HEK293 (cell line): ENCODE results near the gene TRAPPC12.

ENCODE experiments used
- CTCF ChIP-seq: fragments of 450-650 bp; formaldehyde crosslinking; IDR thresholded peaks from 2 replicates; pipeline ENCODE4 v1.5.1; 2016; ENCODE audit warnings: missing biosample characterization, missing genetic modification characterization
- OSR2 ChIP-seq: fragments of 450-650 bp; formaldehyde crosslinking; IDR thresholded peaks from 2 replicates; pipeline ENCODE4 v1.5.1; 2016; ENCODE audit warnings: missing biosample characterization, missing genetic modification characterization
- YY1 ChIP-seq: fragments of 450-650 bp; formaldehyde crosslinking; IDR thresholded peaks from 2 replicates; pipeline ENCODE4 v1.5.1; 2018; ENCODE audit warnings: missing biosample characterization, missing genetic modification characterization
- ZNF2 ChIP-seq: fragments of 450-650 bp; formaldehyde crosslinking; IDR thresholded peaks from 2 replicates; pipeline ENCODE4 v1.5.1; 2016; ENCODE audit warnings: missing biosample characterization, missing genetic modification characterization
- ZNF423 ChIP-seq: fragments of 450-650 bp; formaldehyde crosslinking; IDR thresholded peaks from 2 replicates; pipeline ENCODE4 v1.5.1; 2016; ENCODE audit warnings: missing biosample characterization, missing genetic modification characterization

GRCh38 chr2:3399829-3400228, 20.3 kb downstream of the TRAPPC12 start:
- TF ChIP-seq ZNF2 (tag by site-specific recombination) = no peak
- no peak for TF ChIP-seq YY1 (tag by site-specific recombination)
- no peak for TF ChIP-seq ZNF423 (tag by site-specific recombination)
- TF ChIP-seq CTCF = no peak
- no peak for TF ChIP-seq OSR2
